ENCODE data around the gene RAD51B.
"Not testable (repeated sequence)": the region's sequence is repeated elsewhere in the genome, so short reads cannot be mapped to it uniquely, and the experiment has no call there.

Gene RAD51B

GRCh38 chr14:68172216-68172615 is 352.6 kb downstream of the RAD51B start:
- DNase-seq, result no peak

- no peak for DNase-seq
These were observed 353.0 kb downstream of the RAD51B start for GRCh38 chr14:68172627-68173026.

DNA sequence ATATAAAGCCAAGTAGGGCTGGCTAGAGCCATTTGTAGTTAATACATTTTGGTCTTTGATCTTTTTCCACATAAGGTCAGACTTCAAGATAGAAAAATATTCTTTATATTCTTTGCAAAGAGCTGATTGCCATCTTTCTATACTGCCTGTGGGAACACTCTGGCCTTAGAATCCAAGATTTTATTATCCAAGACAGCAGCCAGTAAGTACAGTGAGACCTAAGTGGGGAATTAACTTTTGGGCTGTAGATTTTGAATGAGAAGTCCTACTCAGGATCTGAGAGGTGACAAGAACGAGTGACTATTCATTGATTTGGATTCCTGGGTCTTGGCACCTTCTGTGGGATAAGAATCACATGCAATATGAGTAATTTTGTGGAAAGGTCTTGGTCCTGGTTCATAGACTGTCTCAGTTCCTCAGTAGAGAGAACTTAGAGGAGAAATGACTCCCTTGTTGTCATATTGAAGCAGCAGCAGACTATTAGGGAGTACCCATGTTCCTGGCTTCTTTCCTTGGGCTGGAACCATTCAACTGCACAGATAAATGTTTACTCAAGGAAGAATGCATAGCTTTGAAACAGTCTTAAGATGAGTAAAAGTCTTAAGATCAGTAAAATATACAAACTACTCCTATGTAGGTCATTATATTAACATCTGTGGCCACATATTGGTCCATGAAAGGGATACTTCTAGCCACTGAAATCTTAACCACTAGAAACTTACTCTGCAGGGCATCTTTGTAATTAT is 353.8 kb downstream of the RAD51B start:
- DNase-seq, result no peak

DNA sequence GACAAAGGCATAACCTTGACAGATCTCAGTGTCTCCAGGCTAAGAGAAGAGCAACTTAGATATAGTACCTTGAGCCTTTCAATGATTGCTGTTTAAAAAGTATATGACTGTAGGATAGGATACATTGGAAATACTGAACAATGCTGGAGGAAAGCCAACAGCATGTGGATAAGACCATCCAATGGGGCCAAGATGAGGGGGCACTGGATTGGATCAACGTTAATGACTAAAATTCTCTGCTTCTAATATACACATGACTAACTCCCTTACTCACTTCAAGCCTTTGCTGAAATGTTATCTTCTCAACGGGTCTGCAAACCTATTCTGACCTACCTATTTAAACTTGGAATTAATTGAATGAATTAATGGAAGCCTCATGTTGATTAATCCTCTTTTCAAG is 354.9 kb downstream of the RAD51B start:
- no peak for DNase-seq

- no peak for DNase-seq
These were observed 357.1 kb downstream of the RAD51B start for GRCh38 chr14:68176687-68177086.

DNA sequence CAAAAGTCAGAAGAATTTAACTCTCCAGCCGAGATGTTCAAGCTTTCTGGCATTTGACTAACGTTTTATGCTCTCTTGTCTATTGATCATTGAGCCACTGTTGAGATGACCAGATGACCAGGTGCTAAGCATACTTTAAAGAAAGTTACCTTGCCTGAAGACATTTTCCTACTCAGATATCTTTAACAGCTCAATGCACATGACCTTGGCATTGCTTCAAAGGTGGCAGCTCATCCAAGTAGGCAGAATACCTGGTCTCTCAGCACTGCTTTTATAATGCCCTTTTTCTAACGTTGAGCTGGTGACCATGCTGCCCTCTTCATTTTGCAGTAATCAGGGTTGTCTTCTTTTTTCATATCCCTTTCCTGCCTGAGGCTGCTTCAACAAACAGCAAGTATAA is 358.1 kb downstream of the RAD51B start:
- DNase-seq, result no peak

- no peak for DNase-seq
These were observed 358.7 kb downstream of the RAD51B start for GRCh38 chr14:68178282-68178681.

GRCh38 chr14:68181519-68182326 is 362.1 kb downstream of the RAD51B start:
- no peak for DNase-seq

DNA sequence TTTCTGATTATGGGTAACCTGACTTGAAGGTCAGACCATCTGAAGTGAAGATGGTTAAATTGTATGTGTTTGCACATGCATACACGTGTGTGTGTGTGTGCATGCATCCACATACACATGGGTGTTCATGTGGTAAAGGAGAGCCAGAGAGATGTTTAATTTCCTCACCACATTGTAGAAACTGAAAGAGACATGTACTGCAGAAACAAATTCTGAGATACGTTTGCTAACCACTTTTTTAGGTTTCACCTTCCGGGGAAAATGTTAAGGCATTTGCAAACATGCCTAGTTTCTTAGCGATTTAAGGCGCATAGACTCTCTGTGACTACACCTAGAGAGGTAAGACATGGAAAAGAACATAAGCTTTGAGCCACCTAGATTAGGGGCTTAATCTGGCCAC is 362.9 kb downstream of the RAD51B start:
- DNase-seq, result no peak

DNA sequence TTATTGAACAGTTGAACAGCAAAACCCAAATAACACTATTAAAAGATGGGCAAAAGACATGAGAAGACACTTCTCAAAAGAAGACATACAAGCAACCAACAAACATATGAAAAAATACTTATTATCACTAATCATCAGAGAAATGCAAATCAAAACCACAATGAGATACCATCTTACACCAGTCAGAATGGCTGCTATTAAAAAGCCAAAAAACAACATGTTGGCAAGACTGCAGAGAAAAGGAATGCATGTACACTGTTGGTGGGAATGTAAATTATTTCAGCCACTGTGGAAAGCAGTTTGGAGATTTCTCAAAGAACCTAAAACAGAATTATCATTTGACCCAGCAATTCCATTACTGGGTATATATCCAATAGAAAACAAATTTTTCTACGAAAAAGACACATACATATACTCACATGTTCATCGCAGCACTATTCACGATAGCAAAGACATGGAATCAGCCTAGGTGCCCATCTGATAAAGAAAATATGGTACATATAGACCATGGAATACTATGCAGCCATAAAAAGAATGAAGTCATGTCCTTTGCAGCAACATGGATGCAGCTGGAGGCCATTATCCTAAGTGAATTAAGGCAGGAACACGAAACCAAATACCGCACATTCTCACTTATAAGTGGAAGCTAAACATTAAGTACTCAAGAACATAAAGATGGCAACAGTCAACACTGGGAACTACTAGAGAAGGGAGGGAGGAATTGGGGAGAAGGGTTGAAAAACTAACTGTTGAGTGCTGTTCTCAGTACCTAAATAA is 367.1 kb downstream of the RAD51B start:
- not testable (repeated sequence) for DNase-seq

- DNase-seq, result no peak
These were observed 368.6 kb downstream of the RAD51B start for GRCh38 chr14:68188174-68188573.

- DNase-seq, result no peak
These were observed 370.5 kb downstream of the RAD51B start for GRCh38 chr14:68190032-68190431.

GRCh38 chr14:68191567-68192321 is 372.2 kb downstream of the RAD51B start:
- DNase-seq, result no peak

GRCh38 chr14:68192935-68193334 is 373.4 kb downstream of the RAD51B start:
- DNase-seq, result no peak

DNA sequence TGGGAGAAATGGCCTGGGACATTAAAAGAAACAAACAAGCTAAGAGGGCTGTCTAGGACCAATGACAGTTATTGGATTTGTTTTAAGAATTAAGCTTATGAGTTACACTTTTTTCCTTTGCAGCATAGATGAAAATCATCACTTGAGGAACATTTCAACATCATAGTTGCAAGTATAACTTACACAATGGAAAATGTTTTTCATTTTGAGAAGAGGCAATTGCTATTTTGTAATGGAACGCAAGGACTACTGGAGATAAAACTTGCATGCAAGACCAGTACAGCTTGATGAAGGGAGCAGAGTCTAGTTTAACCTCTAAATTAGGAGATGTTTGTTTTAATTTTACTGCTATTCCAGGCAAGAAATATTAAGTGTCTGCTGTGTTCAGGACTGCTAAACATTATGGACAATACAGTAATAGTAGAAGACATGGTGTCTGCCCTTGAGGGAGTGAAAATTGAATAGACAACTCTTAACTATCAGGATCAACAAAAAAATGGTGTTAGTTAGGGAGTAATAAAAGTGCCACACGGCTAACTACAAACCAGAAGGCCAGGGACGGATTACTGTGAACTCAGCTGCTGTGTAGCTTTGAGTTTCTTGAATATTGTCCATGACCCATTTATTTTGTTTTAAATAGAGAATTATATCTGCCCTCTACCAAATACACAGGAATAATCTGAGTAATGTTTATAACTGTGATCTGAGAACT is 374.5 kb downstream of the RAD51B start:
- DNase-seq, result no peak

DNA sequence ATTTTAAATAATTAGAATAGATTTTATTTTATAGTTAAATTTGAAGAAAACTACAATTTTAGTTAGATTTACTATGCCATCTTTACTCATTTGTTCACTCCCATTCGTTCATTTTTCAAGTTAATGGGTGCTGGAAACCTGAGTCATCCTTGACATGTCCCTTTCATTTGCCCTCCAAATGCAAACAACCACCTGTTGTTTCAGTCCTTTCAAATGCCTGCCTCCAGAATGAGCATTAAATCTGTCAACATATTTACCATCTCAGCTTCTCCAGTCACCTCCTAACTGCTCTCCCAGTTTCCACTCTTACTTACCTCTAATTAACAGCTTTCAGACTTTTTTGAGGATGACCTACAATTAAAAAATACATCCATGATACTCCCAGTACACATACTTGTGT is 375.5 kb downstream of the RAD51B start:
- DNase-seq, result no peak

- no peak for DNase-seq
These were observed 379.3 kb downstream of the RAD51B start for GRCh38 chr14:68198713-68199495.

- DNase-seq, result peak in 1 of 56 donors; percentile 17
These were observed 380.1 kb downstream of the RAD51B start for GRCh38 chr14:68199554-68200151.

DNA sequence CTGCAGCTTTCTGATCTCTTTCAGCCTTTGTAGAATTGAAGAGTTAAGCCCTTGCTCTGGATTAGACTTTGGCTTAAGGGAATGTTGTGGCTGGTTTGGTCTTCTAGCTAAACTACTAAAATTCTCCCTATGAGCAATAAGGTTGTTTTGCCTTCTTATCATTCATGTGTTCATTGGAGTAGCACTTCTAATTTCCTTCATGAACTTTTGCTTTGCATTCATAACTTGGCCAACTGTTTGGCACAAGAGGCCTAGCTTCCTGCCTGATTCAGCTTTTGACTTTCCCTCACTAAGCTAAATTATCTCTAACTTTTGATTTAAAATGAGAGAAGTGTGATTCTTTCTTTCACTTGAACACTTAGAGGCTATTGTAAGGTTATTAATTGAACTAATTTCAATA is 384.3 kb downstream of the RAD51B start:
- no peak for DNase-seq
